Muscle of leg (tissue), 11 donors: ENCODE results near the gene ORC4. TPM values are rescaled to one million over a fixed set of nuclear protein-coding genes. Genes with fewer than 3 reads are reported as not detected.

Source experiments
- DNase-seq: peaks from one replicate; pipeline ENCODE4 v3.0.0; 2013
- H3K27ac ChIP-seq: one replicate; pipeline ENCODE4 v1.5.1; 2013; ENCODE audit warnings: mild to moderate bottlenecking, low read length, control low read depth
- H3K27me3 ChIP-seq: one replicate; pipeline ENCODE4 v1.6.1; 2013; ENCODE audit warnings: low read length; ENCODE audit not compliant: control insufficient read depth, insufficient read depth
- H3K36me3 ChIP-seq: one replicate; pipeline ENCODE4 v1.6.1; 2013; ENCODE audit warnings: low read length; ENCODE audit not compliant: control insufficient read depth, insufficient read depth
- H3K4me1 ChIP-seq: one replicate; pipeline ENCODE4 v1.6.1; 2013; ENCODE audit warnings: low read length; ENCODE audit not compliant: control insufficient read depth, insufficient read depth
- H3K4me3 ChIP-seq: one replicate; pipeline ENCODE4 v1.5.1; 2013; ENCODE audit warnings: low read length, control low read depth
- H3K9me3 ChIP-seq: replicated peaks from 2 replicates; pipeline ENCODE4 v1.6.1; 2013; ENCODE audit warnings: low read depth, low read length; ENCODE audit not compliant: control insufficient read depth
- WGBS: methylation state at CpG from one replicate; pipeline ENCODE4 v1.1.5; 2013; ENCODE audit warnings: missing lambda C conversion rate; ENCODE audit not compliant: insufficient coverage; 5-methylcytosine and 5-hydroxymethylcytosine counted together
- polyA plus RNA-seq, 8 donors: library from polyadenylated mRNA; unstranded; fragments of 120-200 nt; gene quantifications; one replicate each; pipeline versions ENCODE4 v1.2.1 to v1.2.3, GENCODE V29; 2013; ENCODE audit warnings: inconsistent platforms in 1 of 8, low replicate concordance in 1 of 8; ENCODE audit not compliant: insufficient read length in 8 of 8, insufficient read depth in 1 of 8
- total RNA-seq: library from RNA; stranded (reverse); fragments of 120-200 nt; gene quantifications from one replicate; pipeline ENCODE4 v1.2.4, GENCODE V29; 2013

Gene ORC4
- total and polyA plus RNA-seq, 9 donors = 27.3 to 47.9 (median 35.7) TPM

DNA sequence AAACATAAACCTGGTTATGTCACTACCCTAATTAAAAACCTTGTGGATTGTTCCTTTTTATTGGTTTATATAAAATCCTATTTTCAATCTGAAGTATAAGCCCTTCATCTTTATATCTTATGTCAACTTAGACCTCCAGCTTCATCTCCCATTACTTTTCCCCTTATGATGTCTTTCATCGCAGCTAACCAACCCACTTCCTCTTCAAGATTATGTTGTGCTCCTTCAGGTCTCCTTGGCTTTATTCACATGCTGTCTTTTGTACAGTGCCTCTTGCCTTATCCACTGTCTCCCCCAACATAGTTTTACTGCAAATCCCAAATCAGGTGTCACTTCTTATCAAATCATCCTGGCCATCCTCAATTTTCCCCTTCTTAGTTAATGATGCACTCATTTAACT lies 26.3 kb upstream of the ORC4 start:
- Histone ChIP-seq H3K9me3 (no peaks in the 10 kb centered on the region), H3K27ac (no peak overlapping the region), H3K4me1 (no peaks in the 10 kb centered on the region), H3K4me3 (no peak overlapping the region), H3K36me3 (no peaks in the 10 kb centered on the region), H3K27me3 (no peaks in the 10 kb centered on the region)
- 100% methylated on average over 1 of the region's 1 CpG for WGBS
- DNase-seq = no peak

DNA sequence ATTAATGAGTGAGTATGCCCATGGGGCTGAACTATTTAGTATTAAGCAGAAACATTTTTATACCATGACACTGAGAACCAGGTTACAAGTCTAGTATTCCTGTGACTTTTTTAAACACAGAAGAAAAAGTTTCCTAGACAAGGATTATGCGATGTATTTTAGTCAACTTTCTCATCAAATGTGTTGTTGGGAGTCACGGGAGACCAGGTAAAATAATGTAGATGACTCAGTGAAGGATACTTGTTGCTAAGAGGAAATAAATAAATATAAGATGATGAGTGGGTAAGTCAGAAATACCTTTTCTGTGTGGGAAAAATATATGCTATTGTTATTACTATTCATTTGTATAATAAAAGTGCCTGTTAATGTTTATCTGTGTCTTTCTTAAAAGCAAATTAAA lies 23.8 kb upstream of the ORC4 start:
- H3K27ac ChIP-seq = no peak overlapping the region
- H3K36me3 ChIP-seq = no peaks in the 10 kb centered on the region
- no CpG with 5 or more reads among the region's 2 CpGs for WGBS
- H3K27me3 ChIP-seq = no peaks in the 10 kb centered on the region
- DNase-seq = no peak
- no peak overlapping the region for H3K4me3 ChIP-seq
- no peaks in the 10 kb centered on the region for H3K9me3 ChIP-seq
- H3K4me1 ChIP-seq = no peaks in the 10 kb centered on the region

DNA sequence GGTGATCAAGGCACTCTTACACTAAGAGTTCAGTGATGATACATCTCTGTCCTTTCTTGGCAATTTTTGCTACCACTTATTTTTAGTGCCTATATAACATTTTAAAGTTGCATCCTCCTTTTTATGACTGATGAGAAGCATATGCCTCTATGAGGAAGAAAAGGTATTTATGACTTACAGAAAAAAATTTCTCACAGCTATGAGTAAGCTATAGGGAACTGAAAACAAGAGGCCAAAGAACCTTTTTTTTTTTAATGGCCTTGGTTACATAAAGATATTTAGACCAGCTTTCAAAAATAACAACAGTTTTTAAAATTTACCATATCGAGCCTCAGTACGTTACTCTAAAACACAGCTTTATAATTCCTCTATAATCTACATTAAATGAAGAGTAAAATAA lies 21.7 kb upstream of the ORC4 start:
- Histone ChIP-seq H3K27ac (no peak overlapping the region), H3K4me1 (no peaks in the 10 kb centered on the region), H3K9me3 (no peaks in the 10 kb centered on the region), H3K36me3 (no peaks in the 10 kb centered on the region), H3K4me3 (no peak overlapping the region), H3K27me3 (no peaks in the 10 kb centered on the region)
- DNase-seq = no peak
- WGBS = no CpG with 5 or more reads among the region's 2 CpGs

DNA sequence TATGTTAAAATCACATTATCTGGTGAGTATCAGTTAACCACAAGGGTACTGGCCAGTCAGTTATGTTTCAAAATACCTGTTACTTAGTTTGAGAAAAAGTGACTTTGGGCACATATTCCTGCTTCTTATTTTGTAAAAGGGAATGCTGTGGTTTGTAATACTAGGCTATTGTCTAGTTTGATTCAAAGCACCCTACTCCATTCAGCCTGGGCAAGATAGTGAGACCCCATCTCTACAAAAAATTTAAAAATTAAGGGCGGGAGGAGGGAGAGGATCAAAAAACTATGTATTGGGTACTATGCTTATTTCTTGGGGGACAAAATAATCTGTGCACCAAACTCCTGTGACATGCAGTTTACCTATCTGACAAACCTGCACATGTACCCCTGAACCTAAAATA lies 19.2 kb upstream of the ORC4 start:
- no peaks in the 10 kb centered on the region for H3K36me3 ChIP-seq
- H3K9me3 ChIP-seq = no peaks in the 10 kb centered on the region
- WGBS = no CpG with 5 or more reads among the region's 1 CpG
- no peak for DNase-seq
- no peak overlapping the region for H3K4me3 ChIP-seq
- H3K27ac ChIP-seq = no peak overlapping the region
- no peaks in the 10 kb centered on the region for H3K27me3 ChIP-seq
- no peaks in the 10 kb centered on the region for H3K4me1 ChIP-seq

DNA sequence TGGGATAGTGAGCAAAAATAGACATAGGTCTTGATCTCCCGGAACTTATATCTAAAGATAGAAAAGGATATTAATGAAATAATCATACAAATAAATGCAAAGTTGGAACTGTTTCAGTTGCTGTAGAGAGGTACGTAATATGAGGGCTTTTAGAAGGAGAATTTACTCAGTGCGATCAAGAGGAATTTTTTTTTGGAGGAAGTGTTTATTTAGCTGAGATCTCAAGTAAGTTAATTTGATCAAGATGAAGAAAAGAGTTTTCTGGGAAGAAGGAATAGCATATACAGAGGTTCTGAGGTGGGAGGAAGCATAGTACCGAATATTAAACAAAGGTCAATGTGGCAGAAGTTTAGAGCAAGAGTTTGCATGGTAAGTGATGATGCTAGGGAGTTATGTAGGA lies 11.7 kb upstream of the ORC4 start:
- 84% methylated on average over 2 of the region's 4 CpGs for WGBS
- H3K27ac ChIP-seq = no peak overlapping the region

DNA sequence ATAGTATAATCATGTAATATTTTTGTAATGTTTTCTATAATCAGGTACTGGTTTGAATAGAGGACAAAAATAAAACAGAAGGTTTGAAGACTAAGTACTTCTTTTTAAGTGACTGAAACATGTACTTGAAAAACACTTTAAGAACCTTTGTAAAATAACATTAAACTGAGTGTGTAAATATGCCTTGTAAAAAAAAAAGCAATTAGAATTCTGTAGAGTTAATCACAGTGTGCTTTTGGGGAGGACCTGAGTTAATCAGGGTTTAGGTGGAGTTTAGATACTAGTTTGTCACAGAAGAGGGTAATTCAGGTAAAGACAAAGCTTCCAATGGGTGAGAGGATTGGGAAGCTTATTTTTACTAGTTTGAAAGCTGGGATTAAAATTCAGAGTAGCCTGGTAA lies 10.6 kb upstream of the ORC4 start:
- Histone ChIP-seq H3K27ac (no peak overlapping the region), H3K9me3 (no peaks in the 10 kb centered on the region), H3K4me1 (no peaks in the 10 kb centered on the region), H3K36me3 (no peaks in the 10 kb centered on the region), H3K27me3 (no peaks in the 10 kb centered on the region), H3K4me3 (no peak overlapping the region)
- no peak for DNase-seq

More for the DNA sequence above, 11.7 kb upstream of the ORC4 start:
- no peaks in the 10 kb centered on the region for H3K27me3 ChIP-seq
- no peaks in the 10 kb centered on the region for H3K9me3 ChIP-seq
- DNase-seq = no peak
- no peaks in the 10 kb centered on the region for H3K4me1 ChIP-seq
- no peak overlapping the region for H3K4me3 ChIP-seq
- H3K36me3 ChIP-seq = no peaks in the 10 kb centered on the region

DNA sequence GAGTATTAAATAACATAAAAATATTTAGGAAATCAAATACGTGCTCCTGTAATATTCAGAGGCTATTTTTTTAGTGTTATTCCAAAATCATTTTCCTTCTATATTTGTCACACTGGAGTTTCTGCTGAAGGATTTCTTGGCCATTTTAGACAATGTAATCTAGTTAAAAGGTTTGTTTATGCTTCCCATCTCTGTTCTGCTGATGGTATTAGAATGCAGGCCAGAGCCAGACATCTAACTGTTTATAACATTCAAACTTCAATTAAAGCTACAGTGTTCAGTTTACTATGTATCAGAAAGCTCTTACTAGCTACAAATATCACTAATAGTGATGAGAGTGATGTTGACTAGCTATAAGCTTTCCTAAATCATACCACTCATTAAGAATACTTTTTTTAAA lies 8.2 kb upstream of the ORC4 start:
- Histone ChIP-seq H3K9me3 (no peaks in the 10 kb centered on the region), H3K4me3 (no peak overlapping the region), H3K27ac (no peak overlapping the region), H3K36me3 (no peaks in the 10 kb centered on the region), H3K27me3 (no peaks in the 10 kb centered on the region), H3K4me1 (no peaks in the 10 kb centered on the region)
- no CpG with 5 or more reads among the region's 1 CpG for WGBS
- no peak for DNase-seq

DNA sequence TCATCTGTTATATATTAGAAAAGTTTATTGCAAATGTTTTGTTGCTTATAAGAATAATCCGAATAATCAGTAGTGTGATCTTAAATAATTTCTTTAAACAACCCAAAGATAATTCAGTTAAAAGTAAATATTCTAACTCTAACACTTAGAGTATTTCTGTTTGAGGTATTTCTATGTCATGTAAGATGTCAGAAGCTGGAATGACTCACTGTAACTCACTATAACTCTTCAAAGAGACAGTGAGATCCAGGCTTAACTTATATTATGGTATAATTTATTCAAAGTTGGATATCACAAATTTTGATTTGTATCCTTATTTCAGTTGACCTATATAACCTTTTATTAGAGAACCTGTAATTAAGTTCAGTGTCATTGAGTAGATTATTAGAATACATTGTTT lies 7.3 kb upstream of the ORC4 start:
- Histone ChIP-seq H3K27ac (no peak overlapping the region), H3K9me3 (no peaks in the 10 kb centered on the region), H3K27me3 (no peaks in the 10 kb centered on the region), H3K36me3 (no peaks in the 10 kb centered on the region), H3K4me3 (no peak overlapping the region), H3K4me1 (no peaks in the 10 kb centered on the region)
- no peak for DNase-seq
- WGBS = no CpG with 5 or more reads among the region's 1 CpG

DNA sequence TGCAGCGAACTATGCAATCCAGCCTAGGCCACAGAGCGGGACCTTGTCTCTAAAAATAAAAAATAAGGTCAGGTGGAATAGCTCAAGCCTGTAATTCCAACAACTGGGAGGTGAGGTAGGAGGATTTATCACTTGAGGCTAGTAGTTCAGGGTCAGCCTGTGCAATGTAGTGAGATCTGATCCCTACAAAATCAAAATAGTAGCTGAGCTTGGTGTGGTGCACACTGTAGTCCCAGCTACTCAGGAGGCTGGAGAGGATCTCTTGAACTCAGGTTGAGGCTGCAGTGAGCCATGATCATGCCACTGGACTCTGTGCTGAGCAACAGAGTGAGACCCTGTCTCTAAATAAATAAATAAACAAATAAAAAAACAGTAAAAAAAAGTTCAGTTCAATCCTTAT lies 6.0 kb upstream of the ORC4 start:
- Histone ChIP-seq H3K4me3 (no peak overlapping the region), H3K27me3 (no peaks in the 10 kb centered on the region), H3K4me1 (no peaks in the 10 kb centered on the region), H3K9me3 (no peaks in the 10 kb centered on the region), H3K36me3 (no peaks in the 10 kb centered on the region), H3K27ac (no peak overlapping the region)
- DNase-seq = no peak
- WGBS = 94% methylated on average over 2 of the region's 2 CpGs

DNA sequence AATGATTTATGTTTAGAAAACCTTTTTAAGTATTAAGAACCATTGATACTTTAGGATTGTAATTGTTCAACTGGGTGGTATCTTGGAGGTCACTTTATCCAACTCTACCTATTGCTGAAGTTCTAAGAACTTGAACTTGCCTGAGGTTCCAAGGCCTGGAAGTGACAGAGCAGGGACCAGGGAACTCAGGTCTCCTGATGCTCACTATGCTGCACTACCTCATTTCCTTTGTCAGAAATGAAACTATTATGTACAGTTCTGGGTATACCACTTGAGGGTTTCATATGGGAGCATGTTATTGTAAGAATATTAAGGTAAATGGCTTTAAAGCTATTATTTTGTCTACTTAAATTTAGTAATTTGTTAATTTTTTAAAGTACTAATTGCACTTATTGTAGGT lies 3.3 kb upstream of the ORC4 start:
- Histone ChIP-seq H3K9me3 (no peaks in the 10 kb centered on the region), H3K4me3 (no peak overlapping the region), H3K4me1 (peaks cover 4% of the 10 kb centered on the region), H3K27me3 (no peaks in the 10 kb centered on the region), H3K36me3 (no peaks in the 10 kb centered on the region), H3K27ac (no peak overlapping the region)
- DNase-seq = no peak

DNA sequence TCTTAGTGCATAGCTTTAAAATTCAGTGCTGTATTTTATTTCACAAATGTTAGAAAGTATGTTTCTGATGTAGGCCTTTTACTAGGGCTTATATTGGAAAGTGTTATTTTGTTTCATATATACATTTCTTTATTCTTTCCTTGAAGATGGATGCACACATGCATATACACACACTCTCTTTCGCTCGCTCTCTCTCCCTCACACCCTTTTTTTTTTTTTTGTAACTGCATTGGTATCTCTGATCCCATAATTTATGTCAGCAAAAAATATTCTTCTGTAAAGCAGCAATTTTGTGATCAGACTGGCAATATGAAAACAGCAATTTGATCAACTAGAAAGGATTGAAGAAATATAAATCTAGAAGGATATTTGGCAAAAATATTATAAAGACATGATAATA lies 2.3 kb upstream of the ORC4 start:
- H3K36me3 ChIP-seq = no peaks in the 10 kb centered on the region
- WGBS = no CpG with 5 or more reads among the region's 2 CpGs

More for the DNA sequence above, 2.3 kb upstream of the ORC4 start:
- H3K4me1 ChIP-seq = peaks cover 4% of the 10 kb centered on the region
- H3K27ac ChIP-seq = no peak overlapping the region
- H3K4me3 ChIP-seq = no peak overlapping the region
- no peaks in the 10 kb centered on the region for H3K27me3 ChIP-seq
- DNase-seq = no peak
- H3K9me3 ChIP-seq = no peaks in the 10 kb centered on the region
